CD4-positive, CD25-positive, alpha-beta regulatory T cell (primary cell): ENCODE results near the gene RGMA. TPM values are rescaled to one million over a fixed set of nuclear protein-coding genes. Genes with fewer than 3 reads are reported as not detected.
"Not testable (repeated sequence)": the region's sequence is repeated elsewhere in the genome, so short reads cannot be mapped to it uniquely, and the experiment has no call there.

Source experiments
- ATAC-seq, 2 donors: fragments of 150-1000 bp; cut with Tn5 transposase; one replicate each; pipeline ENCODE4 v1.10.0; 2021; ENCODE audit warnings: low read depth in 2 of 2, moderate number of reproducible peaks in 2 of 2, moderate library complexity in 1 of 2
- DNase-seq, 3 donors: peaks; one replicate each; pipeline versions ENCODE4 v3.0.0 to v3.0.0-alpha.2; 2012 to 2022; ENCODE audit warnings: mixed read lengths in 1 of 3
- H3K27ac ChIP-seq: one replicate; pipeline ENCODE4 v1.7.0; 2013; ENCODE audit warnings: mild to moderate bottlenecking, low read length; ENCODE audit not compliant: insufficient read depth, poor library complexity, severe bottlenecking
- H3K27me3 ChIP-seq: one replicate; pipeline ENCODE4 v1.7.0; 2013; ENCODE audit warnings: low read length; ENCODE audit not compliant: control insufficient read depth, insufficient read depth
- H3K36me3 ChIP-seq: one replicate; pipeline ENCODE4 v1.7.0; 2013; ENCODE audit warnings: mild to moderate bottlenecking, low read length, moderate library complexity; ENCODE audit not compliant: control insufficient read depth, insufficient read depth
- H3K4me1 ChIP-seq: 2 replicates; pipeline ENCODE4 v1.7.0; 2013; ENCODE audit warnings: mild to moderate bottlenecking, low read length; ENCODE audit not compliant: insufficient read depth, control insufficient read depth, poor library complexity, severe bottlenecking
- H3K4me3 ChIP-seq: one replicate; pipeline ENCODE4 v1.7.0; 2013; ENCODE audit warnings: low read depth, mild to moderate bottlenecking, low read length, moderate library complexity
- H3K9me3 ChIP-seq, 2 experiments: 1 replicate in 1 of 2; 2 replicates in 1 of 2; pipeline ENCODE4 v1.7.0; 2013; ENCODE audit warnings: low read length in 2 of 2, mild to moderate bottlenecking in 1 of 2, moderate library complexity in 1 of 2; ENCODE audit not compliant: control insufficient read depth in 2 of 2
- H3K27ac Mint-ChIP-seq, 3 donors: one replicate each; pipeline ENCODE4 v1.8.0; 2020 to 2022; ENCODE audit warnings: mild to moderate bottlenecking in 3 of 3, mixed read lengths in 3 of 3, moderate library complexity in 2 of 3
- H3K27me3 Mint-ChIP-seq: one replicate; pipeline ENCODE4 v1.8.0; 2022; ENCODE audit warnings: mild to moderate bottlenecking, mixed read lengths
- H3K36me3 Mint-ChIP-seq: one replicate; pipeline ENCODE4 v1.8.0; 2020; ENCODE audit warnings: mixed read lengths
- H3K4me1 Mint-ChIP-seq, 4 donors: one replicate each; pipeline ENCODE4 v1.8.0; 2020 to 2022; ENCODE audit warnings: mixed read lengths in 4 of 4, mild to moderate bottlenecking in 1 of 4
- H3K4me3 Mint-ChIP-seq, 4 donors: one replicate each; pipeline ENCODE4 v1.8.0; 2020 to 2022; ENCODE audit warnings: mild to moderate bottlenecking in 4 of 4, mixed read lengths in 4 of 4, moderate library complexity in 3 of 4
- H3K9me3 Mint-ChIP-seq, 7 donors: one replicate each; pipeline ENCODE4 v1.8.0; 2020 to 2022; ENCODE audit warnings: mixed read lengths in 7 of 7, mild to moderate bottlenecking in 3 of 7, moderate library complexity in 2 of 7
- polyA plus RNA-seq, 4 donors: library from polyadenylated mRNA; unstranded; fragments of 300-500 nt; fragmentation: Illumina TruSeq; gene quantifications; one replicate each; pipeline ENCODE4 v1.2.3, GENCODE V29; 2021
- total RNA-seq: library from RNA; stranded (reverse); gene quantifications from one replicate; pipeline ENCODE4 v1.2.3, GENCODE V29; 2022

RGMA gene
- total and polyA plus RNA-seq, 5 donors from 2014 or later: 0.49 TPM; not detected in 4

GRCh38 chr15:93066224-93066681, 22.8 kb downstream of the RGMA start:
- H3K27me3 Mint-ChIP-seq: peaks cover 29% of the 10 kb centered on the region

GRCh38 chr15:93065641-93066045, 23.4 kb downstream of the RGMA start:
- no peaks in the 10 kb centered on the region for H3K9me3 ChIP-seq
- Mint-ChIP-seq H3K9me3 (peaks cover 0 to 2% (median 0%) of the 10 kb centered on the region in 7 donors), H3K27ac (no peak overlapping the region), H3K4me3 (no peak overlapping the region), H3K36me3 (no peaks in the 10 kb centered on the region), H3K27me3 (peaks cover 24% of the 10 kb centered on the region), H3K4me1 (peaks cover 0 to 2% (median 0%) of the 10 kb centered on the region in 4 donors)
- no peak overlapping the region for H3K4me3 ChIP-seq
- DNase-seq (no peak), ATAC-seq (no peak)
- no peak overlapping the region for H3K27ac ChIP-seq
- H3K27me3 ChIP-seq: peaks cover 3% of the 10 kb centered on the region
- no peaks in the 10 kb centered on the region for H3K4me1 ChIP-seq
- no peaks in the 10 kb centered on the region for H3K36me3 ChIP-seq

More at GRCh38 chr15:93066224-93066681, 22.8 kb downstream of the RGMA start:
- peaks cover 0 to 2% (median 0%) of the 10 kb centered on the region in 4 donors for H3K4me1 Mint-ChIP-seq
- peaks cover 3% of the 10 kb centered on the region for H3K27me3 ChIP-seq
- no peak overlapping the region for H3K4me3 ChIP-seq
- H3K4me3 Mint-ChIP-seq: no peak overlapping the region
- ATAC-seq (no peak), DNase-seq (no peak)
- H3K27ac ChIP-seq: no peak overlapping the region
- H3K9me3 ChIP-seq: no peaks in the 10 kb centered on the region
- no peaks in the 10 kb centered on the region for H3K36me3 ChIP-seq
- H3K27ac Mint-ChIP-seq: no peak overlapping the region
- no peaks in the 10 kb centered on the region for H3K4me1 ChIP-seq
- no peaks in the 10 kb centered on the region for H3K36me3 Mint-ChIP-seq
- peaks cover 0 to 2% (median 0%) of the 10 kb centered on the region in 7 donors for H3K9me3 Mint-ChIP-seq

GRCh38 chr15:93063796-93064690, 25.0 kb downstream of the RGMA start:
- no peak overlapping the region for H3K4me3 Mint-ChIP-seq
- Histone ChIP-seq H3K4me1 (no peaks in the 10 kb centered on the region), H3K27me3 (no peaks in the 10 kb centered on the region), H3K27ac (no peak overlapping the region), H3K9me3 (no peaks in the 10 kb centered on the region), H3K36me3 (no peaks in the 10 kb centered on the region), H3K4me3 (no peak overlapping the region)
- H3K36me3 Mint-ChIP-seq: no peaks in the 10 kb centered on the region
- ATAC-seq: no peak
- H3K27ac Mint-ChIP-seq: no peak overlapping the region
- peaks cover 0 to 2% (median 0%) of the 10 kb centered on the region in 7 donors for H3K9me3 Mint-ChIP-seq
- DNase-seq: no peak
- peaks cover 18% of the 10 kb centered on the region for H3K27me3 Mint-ChIP-seq
- H3K4me1 Mint-ChIP-seq: peaks cover 0 to 2% (median 0%) of the 10 kb centered on the region in 4 donors

- H3K4me3 Mint-ChIP-seq: no peak overlapping the region
- H3K27me3 Mint-ChIP-seq: peaks cover 18% of the 10 kb centered on the region
- ATAC-seq: no peak
- peaks cover 0 to 2% (median 0%) of the 10 kb centered on the region in 7 donors for H3K9me3 Mint-ChIP-seq
- no peak overlapping the region for H3K4me3 ChIP-seq
- H3K27ac Mint-ChIP-seq: no peak overlapping the region
- H3K9me3 ChIP-seq: no peaks in the 10 kb centered on the region
- peaks cover 0 to 2% (median 0%) of the 10 kb centered on the region in 4 donors for H3K4me1 Mint-ChIP-seq
- no peaks in the 10 kb centered on the region for H3K36me3 Mint-ChIP-seq
- no peaks in the 10 kb centered on the region for H3K36me3 ChIP-seq
- H3K27me3 ChIP-seq: no peaks in the 10 kb centered on the region
- no peak overlapping the region for H3K27ac ChIP-seq
- DNase-seq: no peak
- no peaks in the 10 kb centered on the region for H3K4me1 ChIP-seq
Measured at GRCh38 chr15:93063262-93063671, 25.7 kb downstream of the RGMA start.

GRCh38 chr15:93062628-93063261, 26.3 kb downstream of the RGMA start:
- not testable (repeated sequence) for H3K36me3 ChIP-seq, ATAC-seq, H3K4me1 Mint-ChIP-seq, H3K27me3 ChIP-seq, H3K9me3 Mint-ChIP-seq, H3K36me3 Mint-ChIP-seq, H3K4me3 ChIP-seq, H3K4me1 ChIP-seq, H3K27ac Mint-ChIP-seq, DNase-seq, H3K27ac ChIP-seq, H3K9me3 ChIP-seq, H3K4me3 Mint-ChIP-seq
- H3K27me3 Mint-ChIP-seq: peaks cover 18% of the 10 kb centered on the region

GRCh38 chr15:93060336-93061248, 28.4 kb downstream of the RGMA start:
- no peak overlapping the region for H3K4me3 ChIP-seq
- DNase-seq: no peak
- no peaks in the 10 kb centered on the region for H3K9me3 ChIP-seq
- peaks cover 15% of the 10 kb centered on the region for H3K27me3 Mint-ChIP-seq
- H3K4me1 ChIP-seq: no peaks in the 10 kb centered on the region
- ATAC-seq: no peak
- no peak overlapping the region for H3K27ac ChIP-seq
- H3K27me3 ChIP-seq: no peaks in the 10 kb centered on the region
- H3K4me1 Mint-ChIP-seq: peaks cover 0 to 2% (median 0%) of the 10 kb centered on the region in 4 donors
- H3K9me3 Mint-ChIP-seq: peaks cover 0 to 2% (median 0%) of the 10 kb centered on the region in 7 donors
- no peak overlapping the region for H3K4me3 Mint-ChIP-seq
- no peak overlapping the region for H3K27ac Mint-ChIP-seq
- H3K36me3 ChIP-seq: no peaks in the 10 kb centered on the region
- no peaks in the 10 kb centered on the region for H3K36me3 Mint-ChIP-seq

GRCh38 chr15:93059442-93059841, 29.6 kb downstream of the RGMA start:
- Mint-ChIP-seq H3K27me3 (peaks cover 14% of the 10 kb centered on the region), H3K36me3 (no peaks in the 10 kb centered on the region), H3K9me3 (peaks cover 0 to 2% (median 0%) of the 10 kb centered on the region in 7 donors), H3K27ac (no peak overlapping the region), H3K4me1 (peaks cover 0 to 2% (median 0%) of the 10 kb centered on the region in 4 donors), H3K4me3 (no peak overlapping the region)
- H3K27me3 ChIP-seq: no peaks in the 10 kb centered on the region
- no peaks in the 10 kb centered on the region for H3K9me3 ChIP-seq
- H3K4me3 ChIP-seq: no peak overlapping the region
- no peaks in the 10 kb centered on the region for H3K36me3 ChIP-seq
- no peak overlapping the region for H3K27ac ChIP-seq
- no peak for ATAC-seq
- no peak for DNase-seq
- no peaks in the 10 kb centered on the region for H3K4me1 ChIP-seq
